ENCODE measurements around the gene TNRC6B. TPM values are rescaled to one million over a fixed set of nuclear protein-coding genes. Genes with fewer than 3 reads are reported as not detected.

Gene TNRC6B
- total and polyA plus RNA-seq, 4 experiments from 2014 or later, result 27.3 to 155 (median 123) TPM

GRCh38 chr22:40279017-40279416, 101.3 kb downstream of the TNRC6B start:
- ChIA-PET CTCF (ENCODE audit: partially characterized antibody) (no interaction called here), POLR2A (ENCODE audit: partially characterized antibody) (interaction anchor here (1.4 to 1.8 kb wide), 3 partner anchors 10 to 69 kb away, joined by 3 to 5 read pairs (median 3); no protein-coding TSS in a partner anchor)
- DNase-seq, result peak in 2 of 5 donors; percentile 10 to 13
- no peaks in the 10 kb centered on the region for H3K9me3 ChIP-seq (ENCODE audit: control insufficient read depth in 1 of 2, low read length in 2 of 2)
- peaks cover 60% of the 10 kb centered on the region for H3K4me1 ChIP-seq (ENCODE audit: insufficient read depth, low read length)
- peaks cover 17% of the 10 kb centered on the region for H3K36me3 ChIP-seq (ENCODE audit: insufficient read depth, low read length)
- peak overlapping the region in 7 of 8 donors; percentile 41 to 74 (median 57) for H3K4me3 Mint-ChIP-seq
- peak overlapping the region; percentile 40 to 90 (median 89) for H3K27ac Mint-ChIP-seq
- peaks cover 54 to 63% of the 10 kb centered on the region in 2 donors for H3K36me3 Mint-ChIP-seq
- intact Hi-C loops (cut with micrococcal nuclease), result no loop called here
- no peak overlapping the region for H3K4me3 ChIP-seq (ENCODE audit: low read length in 2 of 2)
- H3K27me3 Mint-ChIP-seq, result no peaks in the 10 kb centered on the region
- no peak overlapping the region for H3K27ac ChIP-seq (ENCODE audit: low read depth, low read length)
- peaks cover 0 to 2% (median 0%) of the 10 kb centered on the region in 8 donors for H3K9me3 Mint-ChIP-seq
- H3K27me3 ChIP-seq (ENCODE audit: insufficient read depth, low read length), result no peaks in the 10 kb centered on the region
- H3K4me1 Mint-ChIP-seq, result peaks cover 26 to 69% (median 51%) of the 10 kb centered on the region in 4 donors

- intact Hi-C loops (cut with micrococcal nuclease), result no loop called here
- Mint-ChIP-seq H3K27me3 (no peaks in the 10 kb centered on the region), H3K9me3 (no peaks in the 10 kb centered on the region), H3K27ac (peak overlapping the region in 2 of 7 donors; percentile 12 to 22), H3K4me1 (peaks cover 37 to 69% (median 56%) of the 10 kb centered on the region in 4 donors), H3K36me3 (peaks cover 72% of the 10 kb centered on the region in 2 donors), H3K4me3 (no peak overlapping the region)
- ChIA-PET CTCF (ENCODE audit: partially characterized antibody) (no interaction called here), POLR2A (ENCODE audit: partially characterized antibody) (interaction anchor here (1.4 kb wide), 2 partner anchors 65 to 237 kb away, joined by 3 read pairs; partner anchors contain the start of gene ADSL)
- DNase-seq, result no peak
- H3K27me3 ChIP-seq (ENCODE audit: insufficient read depth, low read length), result no peaks in the 10 kb centered on the region
- peaks cover 19% of the 10 kb centered on the region for H3K36me3 ChIP-seq (ENCODE audit: insufficient read depth, low read length)
- peaks cover 69% of the 10 kb centered on the region for H3K4me1 ChIP-seq (ENCODE audit: insufficient read depth, low read length)
- H3K9me3 ChIP-seq (ENCODE audit: control insufficient read depth in 1 of 2, low read length in 2 of 2), result no peaks in the 10 kb centered on the region
- no peak overlapping the region for H3K4me3 ChIP-seq (ENCODE audit: low read length in 2 of 2)
- H3K27ac ChIP-seq (ENCODE audit: low read depth, low read length), result no peak overlapping the region
Observed at GRCh38 chr22:40281717-40282116, 104.0 kb downstream of the TNRC6B start.

GRCh38 chr22:40285513-40285912, 107.8 kb downstream of the TNRC6B start:
- intact Hi-C loops (cut with micrococcal nuclease), result no loop called here
- Histone ChIP-seq H3K27ac (ENCODE audit: low read depth, low read length) (peak overlapping the region; percentile 23), H3K27me3 (ENCODE audit: insufficient read depth, low read length) (no peaks in the 10 kb centered on the region), H3K4me3 (ENCODE audit: low read length in 2 of 2) (no peak overlapping the region), H3K4me1 (ENCODE audit: insufficient read depth, low read length) (peaks cover 70% of the 10 kb centered on the region), H3K9me3 (ENCODE audit: control insufficient read depth in 1 of 2, low read length in 2 of 2) (no peaks in the 10 kb centered on the region), H3K36me3 (ENCODE audit: insufficient read depth, low read length) (peaks cover 10% of the 10 kb centered on the region)
- Mint-ChIP-seq H3K27me3 (no peaks in the 10 kb centered on the region), H3K9me3 (no peaks in the 10 kb centered on the region), H3K27ac (peak overlapping the region; percentile 82 to 96 (median 93)), H3K36me3 (peaks cover 67% of the 10 kb centered on the region in 2 donors), H3K4me3 (peak overlapping the region in 7 of 8 donors; percentile 11 to 74 (median 49)), H3K4me1 (peaks cover 44 to 69% (median 58%) of the 10 kb centered on the region in 4 donors)
- ChIA-PET CTCF (ENCODE audit: partially characterized antibody) (interaction anchor here (1.5 kb wide), 2 partner anchors 13 to 61 kb away, joined by 3 to 5 read pairs; no protein-coding TSS in a partner anchor), POLR2A (ENCODE audit: partially characterized antibody) (interaction anchor here (1.3 to 2.5 kb wide), 2 partner anchors 60 to 241 kb away, joined by 4 to 9 read pairs; no protein-coding TSS in a partner anchor)
- peak in 2 of 5 donors; percentile 14 to 36 for DNase-seq

- Histone ChIP-seq H3K36me3 (ENCODE audit: insufficient read depth, low read length) (peaks cover 10% of the 10 kb centered on the region), H3K9me3 (ENCODE audit: control insufficient read depth in 1 of 2, low read length in 2 of 2) (no peaks in the 10 kb centered on the region), H3K4me3 (ENCODE audit: low read length in 2 of 2) (no peak overlapping the region), H3K4me1 (ENCODE audit: insufficient read depth, low read length) (peaks cover 66% of the 10 kb centered on the region), H3K27me3 (ENCODE audit: insufficient read depth, low read length) (no peaks in the 10 kb centered on the region), H3K27ac (ENCODE audit: low read depth, low read length) (peak overlapping the region; percentile 91)
- intact Hi-C loops (cut with micrococcal nuclease), result loop anchor here (1.0 to 2.0 kb wide), 5 partner anchors 13 to 113 kb away; partner anchors contain the start of gene TNRC6B
- POLR2A ChIA-PET (ENCODE audit: partially characterized antibody), result interaction anchor here (0.7 to 2.7 kb wide), 15 partner anchors 9 to 246 kb away, joined by 3 to 33 read pairs (median 4); partner anchors contain the start of genes ADSL and TNRC6B
- Mint-ChIP-seq H3K36me3 (peaks cover 54 to 62% of the 10 kb centered on the region in 2 donors), H3K9me3 (peaks cover 0 to 2% (median 0%) of the 10 kb centered on the region in 8 donors), H3K4me3 (peak overlapping the region; percentile 13 to 86 (median 78)), H3K4me1 (peaks cover 43 to 73% (median 58%) of the 10 kb centered on the region in 4 donors), H3K27me3 (no peaks in the 10 kb centered on the region), H3K27ac (peak overlapping the region; percentile 95 to 99 (median 97))
- CTCF ChIA-PET (ENCODE audit: partially characterized antibody), result interaction anchor here (0.5 to 3.7 kb wide), 4 partner anchors 9 to 58 kb away, joined by 3 to 12 read pairs (median 4); no protein-coding TSS in a partner anchor
- peak; percentile 69 to 89 (median 75) for DNase-seq
Observed at GRCh38 chr22:40289991-40290459, 112.3 kb downstream of the TNRC6B start.

- Mint-ChIP-seq H3K9me3 (peaks cover 0 to 2% (median 0%) of the 10 kb centered on the region in 8 donors), H3K27me3 (no peaks in the 10 kb centered on the region), H3K4me1 (peaks cover 40 to 73% (median 54%) of the 10 kb centered on the region in 4 donors), H3K4me3 (peak overlapping the region in 7 of 8 donors; percentile 61 to 86 (median 79)), H3K36me3 (peaks cover 53 to 60% of the 10 kb centered on the region in 2 donors), H3K27ac (peak overlapping the region; percentile 95 to 99 (median 97))
- intact Hi-C loops (cut with micrococcal nuclease), result loop anchor here (1.0 to 2.0 kb wide), 5 partner anchors 14 to 114 kb away; partner anchors contain the start of gene TNRC6B
- H3K4me1 ChIP-seq (ENCODE audit: insufficient read depth, low read length), result peaks cover 61% of the 10 kb centered on the region
- H3K27ac ChIP-seq (ENCODE audit: low read depth, low read length), result peak overlapping the region; percentile 91
- no peak overlapping the region for H3K4me3 ChIP-seq (ENCODE audit: low read length in 2 of 2)
- ChIA-PET CTCF (ENCODE audit: partially characterized antibody) (interaction anchor here (0.8 to 3.7 kb wide), 3 partner anchors 8 to 58 kb away, joined by 3 to 12 read pairs (median 4); no protein-coding TSS in a partner anchor), POLR2A (ENCODE audit: partially characterized antibody) (interaction anchor here (0.9 to 2.7 kb wide), 9 partner anchors 8 to 246 kb away, joined by 3 to 33 read pairs (median 9); partner anchors contain the start of gene ADSL)
- H3K36me3 ChIP-seq (ENCODE audit: insufficient read depth, low read length), result peaks cover 10% of the 10 kb centered on the region
- H3K27me3 ChIP-seq (ENCODE audit: insufficient read depth, low read length), result no peaks in the 10 kb centered on the region
- H3K9me3 ChIP-seq (ENCODE audit: control insufficient read depth in 1 of 2, low read length in 2 of 2), result no peaks in the 10 kb centered on the region
- DNase-seq, result no peak
Observed at GRCh38 chr22:40290516-40290915, 112.8 kb downstream of the TNRC6B start.

- ChIA-PET CTCF (ENCODE audit: partially characterized antibody) (no interaction called here), POLR2A (ENCODE audit: partially characterized antibody) (interaction anchor here (0.6 kb wide), 1 partner anchor 51 kb away, joined by 3 read pairs; no protein-coding TSS in a partner anchor)
- Histone ChIP-seq H3K4me3 (ENCODE audit: low read length in 2 of 2) (no peak overlapping the region), H3K27me3 (ENCODE audit: insufficient read depth, low read length) (no peaks in the 10 kb centered on the region), H3K36me3 (ENCODE audit: insufficient read depth, low read length) (peaks cover 19% of the 10 kb centered on the region), H3K4me1 (ENCODE audit: insufficient read depth, low read length) (peaks cover 22% of the 10 kb centered on the region), H3K27ac (ENCODE audit: low read depth, low read length) (no peak overlapping the region), H3K9me3 (ENCODE audit: control insufficient read depth in 1 of 2, low read length in 2 of 2) (no peaks in the 10 kb centered on the region)
- peak overlapping the region in 1 of 8 donors; percentile 51 for H3K4me3 Mint-ChIP-seq
- H3K27me3 Mint-ChIP-seq, result no peaks in the 10 kb centered on the region
- intact Hi-C loops (cut with micrococcal nuclease), result no loop called here
- no peak for DNase-seq
- H3K4me1 Mint-ChIP-seq, result peaks cover 25 to 50% (median 35%) of the 10 kb centered on the region in 4 donors
- peak overlapping the region in 6 of 7 donors; percentile 26 to 90 (median 59) for H3K27ac Mint-ChIP-seq
- peaks cover 40 to 54% of the 10 kb centered on the region in 2 donors for H3K36me3 Mint-ChIP-seq
- peaks cover 0 to 2% (median 0%) of the 10 kb centered on the region in 8 donors for H3K9me3 Mint-ChIP-seq
Observed at GRCh38 chr22:40294696-40295095, 117.0 kb downstream of the TNRC6B start.

GRCh38 chr22:40300316-40300715, 122.6 kb downstream of the TNRC6B start:
- intact Hi-C loops (cut with micrococcal nuclease), result no loop called here
- H3K27me3 ChIP-seq (ENCODE audit: insufficient read depth, low read length), result no peaks in the 10 kb centered on the region
- H3K4me3 ChIP-seq (ENCODE audit: low read length in 2 of 2), result no peak overlapping the region
- Mint-ChIP-seq H3K27me3 (no peaks in the 10 kb centered on the region), H3K9me3 (no peaks in the 10 kb centered on the region), H3K36me3 (peaks cover 46 to 59% of the 10 kb centered on the region in 2 donors), H3K27ac (peak overlapping the region in 2 of 7 donors; percentile 22 to 41), H3K4me1 (peaks cover 5 to 16% (median 10%) of the 10 kb centered on the region in 4 donors), H3K4me3 (no peak overlapping the region)
- no peak overlapping the region for H3K27ac ChIP-seq (ENCODE audit: low read depth, low read length)
- CTCF ChIA-PET (ENCODE audit: partially characterized antibody), result interaction anchor here (1.2 to 2.1 kb wide), 2 partner anchors 13 to 47 kb away, joined by 3 to 10 read pairs; no protein-coding TSS in a partner anchor
- no peak for DNase-seq
- POLR2A ChIA-PET (ENCODE audit: partially characterized antibody), result interaction anchor here (1.4 to 1.8 kb wide), 3 partner anchors 10 to 38 kb away, joined by 4 to 6 read pairs (median 4); no protein-coding TSS in a partner anchor
- H3K36me3 ChIP-seq (ENCODE audit: insufficient read depth, low read length), result peaks cover 40% of the 10 kb centered on the region
- no peaks in the 10 kb centered on the region for H3K4me1 ChIP-seq (ENCODE audit: insufficient read depth, low read length)
- H3K9me3 ChIP-seq (ENCODE audit: control insufficient read depth in 1 of 2, low read length in 2 of 2), result no peaks in the 10 kb centered on the region

All from CD4-positive, alpha-beta memory T cell (primary cell).